Adrenal gland (tissue), 12 donors: ENCODE results near the gene CUX1. TPM values are rescaled to one million over a fixed set of nuclear protein-coding genes. Genes with fewer than 3 reads are reported as not detected.

Experiments used
- DNase-seq, 7 donors: peaks; one replicate each; pipeline ENCODE4 v3.0.0-alpha.2; 2019 to 2020
- H3K27ac ChIP-seq, 5 donors: fragments of 200-600 bp; sonication (generic) in 4 of 5; 1 replicate in 3 of 5; 2 replicates in 2 of 5; pipeline versions ENCODE4 v1.5.1 to v1.8.0; 2016 to 2020; ENCODE audit warnings: mild to moderate bottlenecking in 1 of 5
- H3K27me3 ChIP-seq: fragments of 200-600 bp; 2 replicates; pipeline ENCODE4 v1.8.0; 2021
- H3K36me3 ChIP-seq, 2 donors: fragments of 200-600 bp; replicated peaks in 1 of 2; 1 replicate in 1 of 2; 2 replicates in 1 of 2; pipeline versions ENCODE4 v1.5.1 to v1.8.0; 2018 to 2022
- H3K4me1 ChIP-seq, 2 donors: fragments of 200-600 bp; replicated peaks in 1 of 2; 1 replicate in 1 of 2; 2 replicates in 1 of 2; pipeline versions ENCODE4 v1.5.1 to v1.8.0; 2018 to 2021
- H3K4me3 ChIP-seq, 4 donors: fragments of 200-600 bp; sonication (generic) in 3 of 4; one replicate each; pipeline ENCODE4 v1.5.1; 2016 to 2018
- H3K9me3 ChIP-seq, 3 donors: fragments of 200-600 bp; sonication (generic) in 1 of 3; replicated peaks in 1 of 3; 1 replicate in 2 of 3; 2 replicates in 1 of 3; pipeline versions ENCODE4 v1.5.1 to v1.8.0; 2016 to 2021
- POLR2A ChIP-seq, 2 donors: fragments of 450-650 bp; IDR thresholded peaks; one replicate each; pipeline ENCODE4 v1.6.1; 2017; ENCODE audit warnings: antibody characterized with exemption in 2 of 2, mild to moderate bottlenecking in 2 of 2, moderate library complexity in 1 of 2
- WGBS, 4 donors: extraction: QIAGEN DNeasy Blood & Tissue Kit in 2 of 4; methylation state at CpG; one replicate each; pipeline versions ENCODE4 v1.1.5 to v1.1.7; 2013 to 2017; 5-methylcytosine and 5-hydroxymethylcytosine counted together
- intact Hi-C, 2 donors: fragments of 100-400 bp; cut with DNase I; formaldehyde crosslinking; loops; one replicate each; pipeline versions ENCODE4 v1.14.1 to v1.15.0; 2022 to 2023
- polyA plus RNA-seq, 3 donors: library from polyadenylated mRNA; stranded (reverse); fragments of 200-250 nt in 2 of 3; fragments of 350-450 nt in 1 of 3; fragmentation: Illumina TruSeq in 1 of 3; extraction: RNeasy Lipid Tissue Mini Kit (QIAGEN cat#74804) in 1 of 3; gene quantifications; one replicate each; pipeline ENCODE4 v1.2.3, GENCODE V29; 2013 to 2014
- total RNA-seq, 9 donors: library from RNA; depleted of rRNA in 4 of 9; stranded (reverse); fragments of >200 nt in 4 of 9; fragments of 120-200 nt in 1 of 9; fragmentation: NEBNext Ultra II Directional in 1 of 9; extraction: Animal tissue kit (Norgen Biotek cat#: 25700) in 1 of 9; gene quantifications; one replicate each; pipeline versions ENCODE4 v1.1.0 to v1.2.4, GENCODE V29; 2013 to 2023
- TF ChIP-seq, protein P1 (sequence below), 6 experiments: fragments of 450-650 bp in 4 of 6; fragments of 200-600 bp in 2 of 6; sonication (generic) in 1 of 6; IDR thresholded peaks; 1 replicate in 5 of 6; 2 replicates in 1 of 6; pipeline versions ENCODE4 v1.5.1 to v1.8.0; 2016 to 2021; ENCODE audit warnings: antibody characterized with exemption in 6 of 6, mild to moderate bottlenecking in 2 of 6, moderate library complexity in 1 of 6
- donor health status: healthy with polysubstance abuse.
- donor health status: Bipolar disorder and iron deficiency.
- donor health status: DM: yes; HTN: yes; CAD: no.
- donor health status: DM: no; HTN: no; CAD: no.
- donor health status: DM: no; HTN: no; CAD: no.
- donor health status: DM: yes; HTN: yes; CAD: no.

The CUX1 gene
- total and polyA plus RNA-seq, 12 donors: 17.2 to 72.6 (median 58.3) TPM

DNA sequence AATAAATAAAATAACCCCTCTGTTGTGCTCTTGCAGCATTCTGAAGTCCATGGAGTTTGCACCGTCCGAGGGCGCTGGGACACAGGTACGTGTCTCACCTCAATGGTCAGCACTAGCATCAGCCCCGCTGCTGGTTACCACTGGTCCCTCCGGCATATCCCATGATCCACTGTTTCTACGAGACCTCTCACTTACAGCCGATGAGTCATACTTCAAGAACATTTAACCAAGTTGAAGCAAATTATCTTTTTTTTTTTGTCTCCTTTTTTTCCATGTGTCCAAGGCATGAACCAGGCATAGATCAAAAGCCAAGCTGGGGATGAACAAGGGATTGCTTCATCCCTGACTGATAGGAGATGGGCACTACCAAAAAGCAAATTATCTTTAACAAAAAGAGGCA, 376.4 kb downstream of the CUX1 start:
- intact Hi-C loops: no loop called here
- Histone ChIP-seq H3K4me1 (no peaks in the 10 kb centered on the region), H3K4me3 (no peak overlapping the region), H3K27ac (no peak overlapping the region), H3K27me3 (no peaks in the 10 kb centered on the region), H3K36me3 (peaks cover 0 to 52% of the 10 kb centered on the region in 2 donors), H3K9me3 (no peaks in the 10 kb centered on the region)
- 80 to 96% (median 85%) methylated on average over 8 of the region's 8 CpGs for WGBS, 4 donors
- TF ChIP-seq POLR2A (IDR thresholded peaks at IDR 0.05): no peak
- TF ChIP-seq, protein P1, sequence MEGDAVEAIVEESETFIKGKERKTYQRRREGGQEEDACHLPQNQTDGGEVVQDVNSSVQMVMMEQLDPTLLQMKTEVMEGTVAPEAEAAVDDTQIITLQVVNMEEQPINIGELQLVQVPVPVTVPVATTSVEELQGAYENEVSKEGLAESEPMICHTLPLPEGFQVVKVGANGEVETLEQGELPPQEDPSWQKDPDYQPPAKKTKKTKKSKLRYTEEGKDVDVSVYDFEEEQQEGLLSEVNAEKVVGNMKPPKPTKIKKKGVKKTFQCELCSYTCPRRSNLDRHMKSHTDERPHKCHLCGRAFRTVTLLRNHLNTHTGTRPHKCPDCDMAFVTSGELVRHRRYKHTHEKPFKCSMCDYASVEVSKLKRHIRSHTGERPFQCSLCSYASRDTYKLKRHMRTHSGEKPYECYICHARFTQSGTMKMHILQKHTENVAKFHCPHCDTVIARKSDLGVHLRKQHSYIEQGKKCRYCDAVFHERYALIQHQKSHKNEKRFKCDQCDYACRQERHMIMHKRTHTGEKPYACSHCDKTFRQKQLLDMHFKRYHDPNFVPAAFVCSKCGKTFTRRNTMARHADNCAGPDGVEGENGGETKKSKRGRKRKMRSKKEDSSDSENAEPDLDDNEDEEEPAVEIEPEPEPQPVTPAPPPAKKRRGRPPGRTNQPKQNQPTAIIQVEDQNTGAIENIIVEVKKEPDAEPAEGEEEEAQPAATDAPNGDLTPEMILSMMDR (IDR thresholded peaks at IDR 0.05): no peak
- no peak for DNase-seq

DNA sequence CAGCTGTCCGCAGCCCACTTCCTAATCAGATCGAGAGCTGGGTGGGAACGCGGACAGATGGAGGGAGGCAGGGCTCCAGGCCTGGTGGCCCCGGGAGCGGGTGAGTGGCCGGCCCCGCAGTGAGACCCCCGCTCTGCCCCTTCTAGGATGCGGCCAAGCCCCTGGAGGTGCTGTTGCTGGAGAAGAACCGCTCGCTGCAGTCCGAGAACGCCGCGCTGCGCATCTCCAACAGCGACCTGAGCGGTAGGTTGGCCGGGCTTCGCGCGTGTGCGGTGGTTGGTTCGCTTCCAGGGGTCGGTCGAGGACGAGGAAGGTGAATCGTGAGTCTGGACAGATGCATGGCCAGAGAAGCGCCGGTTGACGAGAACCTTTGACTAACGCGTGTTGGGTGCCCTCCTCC, 377.9 kb downstream of the CUX1 start:
- intact Hi-C loops: no loop called here
- Histone ChIP-seq H3K4me3 (no peak overlapping the region), H3K4me1 (no peaks in the 10 kb centered on the region), H3K36me3 (peaks cover 0 to 49% of the 10 kb centered on the region in 2 donors), H3K27ac (no peak overlapping the region), H3K27me3 (no peaks in the 10 kb centered on the region), H3K9me3 (no peaks in the 10 kb centered on the region)
- no peak for DNase-seq
- WGBS, 4 donors: 94 to 96% (median 96%) methylated on average over 26 to 34 of the region's 34 CpGs
- no peak for TF ChIP-seq POLR2A (IDR thresholded peaks at IDR 0.05)
- TF ChIP-seq, protein P1 (IDR thresholded peaks at IDR 0.05): no peak

DNA sequence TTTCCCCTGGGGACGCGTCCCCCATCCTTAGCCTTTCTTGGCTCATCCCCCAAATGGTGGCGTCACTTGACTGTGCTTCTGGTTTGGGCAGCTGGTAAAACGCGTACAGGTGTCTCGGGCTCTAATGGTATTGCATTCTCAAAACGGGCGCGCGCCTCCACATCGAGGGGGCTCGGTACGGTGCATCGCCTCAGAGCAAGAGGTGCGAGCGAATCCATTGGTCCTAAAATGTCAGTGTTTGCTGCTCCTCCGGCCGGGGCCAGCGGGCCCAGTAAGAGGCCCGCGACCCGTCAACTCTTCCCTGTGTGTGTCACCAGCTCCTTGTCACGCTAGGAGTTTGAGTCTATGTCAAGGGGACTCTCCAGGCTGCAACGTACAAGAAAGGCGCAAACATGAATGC, 378.6 kb downstream of the CUX1 start:
- no peaks in the 10 kb centered on the region for H3K4me1 ChIP-seq

DNA sequence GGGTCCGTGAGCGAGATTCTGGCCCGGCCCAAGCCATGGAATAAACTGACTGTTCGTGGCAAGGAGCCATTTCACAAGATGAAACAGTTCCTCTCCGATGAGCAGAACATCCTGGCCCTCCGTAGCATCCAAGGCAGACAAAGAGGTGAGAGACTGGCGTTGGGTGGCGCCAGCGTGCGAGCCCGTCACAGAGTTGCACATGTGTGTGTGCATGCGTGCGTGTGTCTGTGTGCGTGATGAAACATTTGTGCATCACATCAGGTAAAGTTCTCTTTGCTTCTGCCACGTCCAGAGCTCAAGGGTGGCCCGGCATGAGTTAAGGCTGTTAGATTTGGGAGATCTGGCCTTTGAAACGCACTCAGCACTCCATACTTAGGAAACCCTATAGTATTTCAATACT, 379.7 kb downstream of the CUX1 start:
- peaks cover 0 to 58% of the 10 kb centered on the region in 2 donors for H3K36me3 ChIP-seq
- no peak for DNase-seq
- intact Hi-C loops: no loop called here
- TF ChIP-seq, protein P1 (IDR thresholded peaks at IDR 0.05): no peak
- TF ChIP-seq POLR2A (IDR thresholded peaks at IDR 0.05): no peak
- no peak overlapping the region for H3K4me3 ChIP-seq
- no peaks in the 10 kb centered on the region for H3K4me1 ChIP-seq
- no peaks in the 10 kb centered on the region for H3K27me3 ChIP-seq
- 94 to 98% (median 96%) methylated on average over 15 to 17 of the region's 17 CpGs for WGBS, 4 donors
- no peak overlapping the region for H3K27ac ChIP-seq
- no peaks in the 10 kb centered on the region for H3K9me3 ChIP-seq

More for the DNA sequence above, 378.6 kb downstream of the CUX1 start:
- Histone ChIP-seq H3K4me3 (no peak overlapping the region), H3K9me3 (no peaks in the 10 kb centered on the region), H3K36me3 (peaks cover 0 to 47% of the 10 kb centered on the region in 2 donors), H3K27ac (no peak overlapping the region), H3K27me3 (no peaks in the 10 kb centered on the region)
- no peak for DNase-seq
- intact Hi-C loops: no loop called here
- TF ChIP-seq POLR2A (IDR thresholded peaks at IDR 0.05): no peak
- TF ChIP-seq, protein P1 (IDR thresholded peaks at IDR 0.05): no peak
- 93 to 99% (median 96%) methylated on average over 24 to 25 of the region's 25 CpGs for WGBS, 4 donors
